ENCODE measurements around the gene ARHGEF9.
A peak's percentile ranks its signal among the peaks of the same experiment; 100 is the strongest.

Gene ARHGEF9

GRCh38 chrX:63744850-63745394 is 40.1 kb downstream of the ARHGEF9 start:
- DNase-seq: no peak

- no peak for DNase-seq
Observed at GRCh38 chrX:63743596-63743995, 41.4 kb downstream of the ARHGEF9 start.

GRCh38 chrX:63740382-63740781 is 44.6 kb downstream of the ARHGEF9 start:
- no peak for DNase-seq

GRCh38 chrX:63739885-63740284 is 45.1 kb downstream of the ARHGEF9 start:
- no peak for DNase-seq

GRCh38 chrX:63738696-63739095 is 46.3 kb downstream of the ARHGEF9 start:
- no peak for DNase-seq

- DNase-seq: no peak
Observed at GRCh38 chrX:63737131-63737921, 47.7 kb downstream of the ARHGEF9 start.

- no peak for DNase-seq
Observed at GRCh38 chrX:63735882-63736281, 49.1 kb downstream of the ARHGEF9 start.

- DNase-seq: no peak
Observed at GRCh38 chrX:63720293-63720692, 64.7 kb downstream of the ARHGEF9 start.

GRCh38 chrX:63719633-63720032 is 65.4 kb downstream of the ARHGEF9 start:
- no peak for DNase-seq

GRCh38 chrX:63718010-63718694 is 66.9 kb downstream of the ARHGEF9 start:
- no peak for DNase-seq

- DNase-seq: no peak
Observed at GRCh38 chrX:63713526-63713925, 71.5 kb downstream of the ARHGEF9 start.

- DNase-seq: no peak
Observed at GRCh38 chrX:63708801-63709200, 76.2 kb downstream of the ARHGEF9 start.

- no peak for DNase-seq
Observed at GRCh38 chrX:63702556-63702955, 82.5 kb downstream of the ARHGEF9 start.

- DNase-seq: peak; percentile 58
Observed at GRCh38 chrX:63686878-63687714, 97.9 kb downstream of the ARHGEF9 start.

- DNase-seq: no peak
Observed at GRCh38 chrX:63680423-63680822, 104.6 kb downstream of the ARHGEF9 start.

GRCh38 chrX:63679432-63679831 is 105.6 kb downstream of the ARHGEF9 start:
- DNase-seq: no peak

- DNase-seq: no peak
Observed at GRCh38 chrX:63675716-63676115, 109.3 kb downstream of the ARHGEF9 start.

GRCh38 chrX:63673896-63674295 is 111.1 kb downstream of the ARHGEF9 start:
- no peak for DNase-seq

GRCh38 chrX:63664741-63665140 is 120.3 kb downstream of the ARHGEF9 start:
- no peak for DNase-seq

- DNase-seq: no peak
Observed at GRCh38 chrX:63664083-63664482, 120.9 kb downstream of the ARHGEF9 start.

GRCh38 chrX:63661676-63662075 is 123.3 kb downstream of the ARHGEF9 start:
- DNase-seq: no peak

- no peak for DNase-seq
Observed at GRCh38 chrX:63658920-63659319, 126.1 kb downstream of the ARHGEF9 start.

GRCh38 chrX:63657821-63658220 is 127.2 kb downstream of the ARHGEF9 start:
- no peak for DNase-seq

Measured in activated CD8-positive, alpha-beta memory T cell treated with anti-CD3 and anti-CD28 coated beads for 24 hours (primary cell).